K562 (cell line): ENCODE results near the gene HERC3. TPM values are rescaled to one million over a fixed set of nuclear protein-coding genes. Genes with fewer than 3 reads are reported as not detected.

Experiments used
- ATAC-seq: fragments of 200-7000 bp; cut with Tn5 transposase; 3 replicates; pipeline ENCODE4 v1.9.1; 2020; ENCODE audit warnings: moderate library complexity
- BruUV-seq: library from RNA; stranded (reverse); fragments of 400-500 nt; replicated peaks from 2 replicates; lab custom pipeline; 2021; lab: Mats Ljungman, UMichigan
- CTCF ChIA-PET: fragments of 300-600 bp; formaldehyde crosslinking; extraction: SDS; loops from one replicate; lab custom pipeline; 2021; ENCODE audit warnings: low intra/inter-chr PET ratio; lab: Yijun Ruan, JAX
- POLR2A ChIA-PET: fragments of 300-600, 350-650 bp; sonication (Branson Sonifier 250); formaldehyde crosslinking; extraction: SDS; loops from one replicate; lab custom pipeline; 2021; ENCODE audit warnings: antibody characterized with exemption, inconsistent platforms; lab: Yijun Ruan, JAX
- DNase-seq, 4 experiments: peaks; one replicate each; pipeline versions ENCODE4 v3.0.0 to v3.0.0-alpha.2; 2011 to 2018; ENCODE audit warnings: low spot score in 3 of 4, mixed read lengths in 3 of 4; ENCODE audit errors: extremely low read depth in 1 of 4
- FAIRE-seq: peaks from 2 replicates; lab custom pipeline; 2011; peaks lifted over from hg19 to GRCh38; lab: Jason Lieb, UNC
- H2AFZ ChIP-seq: 2 replicates; pipeline ENCODE4 v1.6.0; 2011; ENCODE audit warnings: low read depth, low read length, control low read depth, inconsistent platforms
- H3K27ac ChIP-seq: fragments of 200-600 bp; 3 replicates; pipeline ENCODE4 v1.8.0; 2011; ENCODE audit warnings: low read depth, mild to moderate bottlenecking, control low read depth, inconsistent platforms, low read length, moderate library complexity, mixed read lengths; ENCODE audit errors: extremely low read depth
- H3K27me3 ChIP-seq, 2 experiments: fragments of 300-600 bp in 1 of 2; 2 replicates in 1 of 2; 3 replicates in 1 of 2; pipeline versions ENCODE4 v1.6.0 to v1.8.0; 2011; ENCODE audit warnings: inconsistent platforms in 2 of 2, low read length in 2 of 2, mild to moderate bottlenecking in 1 of 2, mixed read lengths in 1 of 2, moderate library complexity in 1 of 2; ENCODE audit not compliant: control insufficient read depth in 2 of 2, insufficient read depth in 2 of 2
- H3K36me3 ChIP-seq: fragments of 300-600 bp; 3 replicates; pipeline ENCODE4 v1.8.0; 2011; ENCODE audit warnings: mild to moderate bottlenecking, low read length, inconsistent platforms; ENCODE audit not compliant: control insufficient read depth, insufficient read depth
- H3K4me1 ChIP-seq, 2 experiments: fragments of 200-600 bp in 1 of 2; replicated peaks in 1 of 2; 2 replicates in 1 of 2; 3 replicates in 1 of 2; pipeline versions ENCODE4 v1.5.1 to v1.8.0; 2011; ENCODE audit warnings: inconsistent platforms in 2 of 2, low read length in 2 of 2, mild to moderate bottlenecking in 1 of 2, mixed read lengths in 1 of 2, moderate library complexity in 1 of 2; ENCODE audit not compliant: control insufficient read depth in 2 of 2, insufficient read depth in 2 of 2
- H3K4me2 ChIP-seq: 2 replicates; pipeline ENCODE4 v1.6.1; 2011; ENCODE audit warnings: low read length, control low read depth, inconsistent platforms, mixed read lengths; ENCODE audit not compliant: insufficient read depth
- H3K4me3 ChIP-seq: fragments of 200-600 bp; sonication (generic), shearing (Covaris generic); 2 replicates; pipeline ENCODE4 v1.5.1; 2016; ENCODE audit warnings: control low read depth, inconsistent platforms
- H3K79me2 ChIP-seq: fragments of 200-600 bp; 3 replicates; pipeline ENCODE4 v1.8.0; 2011; ENCODE audit warnings: low read length, inconsistent platforms; ENCODE audit not compliant: control insufficient read depth, insufficient read depth
- H3K9ac ChIP-seq, 2 experiments: 2 replicates each; pipeline versions ENCODE4 v1.6.0 to v1.6.1; 2011; ENCODE audit warnings: low read depth in 2 of 2, low read length in 2 of 2, control low read depth in 1 of 2, inconsistent platforms in 1 of 2, mild to moderate bottlenecking in 1 of 2, mixed read lengths in 1 of 2; ENCODE audit not compliant: insufficient read depth in 1 of 2
- H3K9me1 ChIP-seq: one replicate; pipeline ENCODE4 v1.6.0; 2011; ENCODE audit warnings: inconsistent platforms, mild to moderate bottlenecking, low read length, moderate library complexity; ENCODE audit not compliant: control insufficient read depth, insufficient read depth
- H3K9me3 ChIP-seq: replicated peaks from 2 replicates; pipeline ENCODE4 v1.5.1; 2011; ENCODE audit warnings: low read depth, low read length, inconsistent platforms; ENCODE audit not compliant: control insufficient read depth, insufficient read depth
- H4K20me1 ChIP-seq: replicated peaks from 2 replicates; pipeline ENCODE4 v1.6.1; 2011; ENCODE audit warnings: low read length, inconsistent platforms, mixed read lengths; ENCODE audit not compliant: control insufficient read depth, insufficient read depth
- CBFB ChIP-seq: sonication (generic); formaldehyde crosslinking; IDR thresholded peaks from 2 replicates; pipeline ENCODE4 v1.4.0; 2020; ENCODE audit warnings: mild to moderate bottlenecking, missing genetic modification reagents
- CREB3L1 ChIP-seq: fragments of 450-650 bp; IDR thresholded peaks from 2 replicates; pipeline ENCODE4 v1.6.1; 2014; ENCODE audit warnings: low read depth, mild to moderate bottlenecking, moderate library complexity, borderline replicate concordance
- CSDE1 ChIP-seq, 2 experiments: fragments of 450-650 bp; IDR thresholded peaks; 2 replicates each; pipeline ENCODE4 v1.6.1; 2016; ENCODE audit warnings: mild to moderate bottlenecking in 1 of 2
- FOSL1 ChIP-seq: fragments of 200-800 bp; sonication (Bioruptor generic); conservative IDR thresholded peaks from 2 replicates; pipeline ENCODE4 v1.6.1; 2016; ENCODE audit warnings: missing genetic modification characterization, missing compliant biosample characterization
- HOMEZ ChIP-seq: fragments of 250-450 bp; sonication (Bioruptor Pico); IDR thresholded peaks from 2 replicates; pipeline ENCODE4 v1.4.0; 2020; ENCODE audit warnings: mild to moderate bottlenecking, moderate library complexity
- MCM3 ChIP-seq: fragments of 450-650 bp; IDR thresholded peaks from 2 replicates; pipeline ENCODE4 v1.6.1; 2016
- MCM7 ChIP-seq, 2 experiments: fragments of 450-650 bp; IDR thresholded peaks; 2 replicates each; pipeline ENCODE4 v1.6.1; 2016 to 2018
- MLLT1 ChIP-seq, 2 experiments: fragments of 450-650 bp; IDR thresholded peaks; 2 replicates each; pipeline ENCODE4 v1.6.1; 2016
- ZNF347 ChIP-seq: fragments of 450-650 bp; formaldehyde crosslinking; IDR thresholded peaks from 2 replicates; pipeline ENCODE4 v1.4.0; 2020; ENCODE audit warnings: low read depth, mild to moderate bottlenecking, moderate library complexity
- ZNF584 ChIP-seq: fragments of 200-800 bp; sonication (Bioruptor generic); IDR thresholded peaks from 2 replicates; pipeline ENCODE4 v1.6.1; 2016; ENCODE audit warnings: low read depth, mild to moderate bottlenecking, missing genetic modification characterization, missing compliant biosample characterization
- ZZZ3 ChIP-seq: fragments of 450-650 bp; IDR thresholded peaks from 2 replicates; pipeline ENCODE4 v1.6.1; 2016; ENCODE audit warnings: antibody characterized with exemption, mild to moderate bottlenecking, moderate library complexity
- WGBS: fragments of 100-300 bp; shearing (Covaris generic); methylation state at CpG from one replicate; pipeline ENCODE4 v1.1.6; 2016; ENCODE audit warnings: low coverage, mixed read lengths; ENCODE audit not compliant: insufficient coverage; ENCODE audit errors: missing lambda C conversion rate; 5-methylcytosine and 5-hydroxymethylcytosine counted together
- in situ Hi-C: fragments of 300-500 bp; cut with MboI; formaldehyde crosslinking; loops from 4 replicates; pipeline ENCODE4 v1.15.0; 2018; ENCODE audit warnings: inconsistent platforms, mixed read lengths
- intact Hi-C: fragments of 100-400 bp; cut with micrococcal nuclease; formaldehyde crosslinking; loops from 2 replicates; pipeline ENCODE4 v1.14.2; 2022
- polyA plus RNA-seq, 8 experiments: library from polyadenylated mRNA; depleted of rRNA in 4 of 8; stranded (reverse) in 5 of 8; unstranded in 3 of 8; fragments of >200 nt; fragmentation: Nextera tagmentation in 2 of 8; fragmentation: Illumina TruSeq in 1 of 8; extraction: Ambion mirVana in 2 of 8; extraction: Trizol in 1 of 8; gene quantifications; 2 replicates each; pipeline versions ENCODE4 v1.2.1 to v1.2.3, GENCODE V29; 2011 to 2014; ENCODE audit warnings: inconsistent platforms in 1 of 8, missing spikeins in 1 of 8
- total RNA-seq, 7 experiments: library from RNA; depleted of rRNA in 6 of 7; stranded (reverse); fragments of >200 nt in 6 of 7; fragmentation: Illumina TruSeq in 2 of 7; extraction: Trizol in 2 of 7; gene quantifications; 2 replicates each; pipeline versions ENCODE4 v1.2.1 to v1.2.3, GENCODE V29; 2011 to 2021; ENCODE audit warnings: low replicate concordance in 1 of 7
- TF ChIP-seq, protein P1 (sequence below): sonication (generic); formaldehyde crosslinking; IDR thresholded peaks from 2 replicates; pipeline ENCODE4 v1.8.0; 2023; ENCODE audit warnings: mild to moderate bottlenecking, missing genetic modification reagents
- TF ChIP-seq, protein P2 (sequence below), 2 experiments: fragments of 250-450 bp in 1 of 2; fragments of 450-650 bp in 1 of 2; sonication (Bioruptor Pico) in 1 of 2; IDR thresholded peaks; 2 replicates each; pipeline versions ENCODE4 v1.6.1 to v1.8.0; 2016 to 2021; ENCODE audit warnings: mild to moderate bottlenecking in 2 of 2, moderate library complexity in 2 of 2, missing compliant biosample characterization in 1 of 2, missing genetic modification characterization in 1 of 2

Gene HERC3
- total and polyA plus RNA-seq, 9 of the 15 experiments (the other 6 are each of a cell fraction or from before 2014, with no cell fraction given) = 1.8 to 13.1 (median 7.6) TPM

DNA sequence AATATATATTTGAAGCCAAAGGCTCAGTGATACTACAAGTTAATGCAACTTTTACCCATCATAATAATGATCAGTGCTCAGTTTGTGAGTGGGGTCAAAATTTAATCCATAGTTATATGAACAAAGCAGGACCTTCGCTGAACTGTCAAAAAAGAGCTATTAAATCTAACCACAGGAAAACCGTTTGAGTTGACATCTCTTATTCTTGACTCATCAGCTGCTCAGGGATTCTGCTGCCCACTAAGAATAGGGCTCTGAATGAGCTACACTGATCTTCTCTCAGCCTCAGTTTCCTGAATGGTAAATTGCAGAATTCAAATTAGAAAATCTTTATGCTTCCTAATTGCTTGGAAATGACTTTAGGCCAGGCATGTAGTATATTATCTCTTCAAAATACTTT lies 150.3 kb downstream of the HERC3 start:
- peaks cover 42% of the 10 kb centered on the region; the same call in 2 of the 3 replicates for H3K36me3 ChIP-seq
- no peak overlapping the region for H2AFZ ChIP-seq
- H3K27me3 ChIP-seq = no peaks in the 10 kb centered on the region
- in situ Hi-C loops (no loop called here), intact Hi-C loops (no loop called here)
- 30% methylated on average over 2 of the region's 2 CpGs for WGBS
- H3K4me1 ChIP-seq = no peaks in the 10 kb centered on the region
- DNase-seq (no peak), ATAC-seq (no peak), FAIRE-seq (no peak)
- H3K27ac ChIP-seq = no peak overlapping the region
- H3K79me2 ChIP-seq = no peaks in the 10 kb centered on the region
- H4K20me1 ChIP-seq = no peaks in the 10 kb centered on the region
- no peaks in the 10 kb centered on the region for H3K9me1 ChIP-seq
- ChIA-PET POLR2A (interaction anchor here (0.7 kb wide), 1 partner anchor 215 kb away, joined by 3 read pairs; no protein-coding TSS in a partner anchor), CTCF (no interaction called here)
- TF ChIP-seq CSDE1 (IDR thresholded peaks at IDR 0.05) (no peak), CREB3L1 (no peak), ZZZ3 (no peak), HOMEZ (no peak), ZNF347 (CRISPR knock-in tag) (no peak), MLLT1 (IDR thresholded peaks at IDR 0.05) (no peak), CBFB (CRISPR knock-in tag) (no peak), MCM3 (no peak), ZNF584 (no peak), FOSL1 (no peak), MCM7 (IDR thresholded peaks at IDR 0.05) (no peak)
- TF ChIP-seq, protein P1, sequence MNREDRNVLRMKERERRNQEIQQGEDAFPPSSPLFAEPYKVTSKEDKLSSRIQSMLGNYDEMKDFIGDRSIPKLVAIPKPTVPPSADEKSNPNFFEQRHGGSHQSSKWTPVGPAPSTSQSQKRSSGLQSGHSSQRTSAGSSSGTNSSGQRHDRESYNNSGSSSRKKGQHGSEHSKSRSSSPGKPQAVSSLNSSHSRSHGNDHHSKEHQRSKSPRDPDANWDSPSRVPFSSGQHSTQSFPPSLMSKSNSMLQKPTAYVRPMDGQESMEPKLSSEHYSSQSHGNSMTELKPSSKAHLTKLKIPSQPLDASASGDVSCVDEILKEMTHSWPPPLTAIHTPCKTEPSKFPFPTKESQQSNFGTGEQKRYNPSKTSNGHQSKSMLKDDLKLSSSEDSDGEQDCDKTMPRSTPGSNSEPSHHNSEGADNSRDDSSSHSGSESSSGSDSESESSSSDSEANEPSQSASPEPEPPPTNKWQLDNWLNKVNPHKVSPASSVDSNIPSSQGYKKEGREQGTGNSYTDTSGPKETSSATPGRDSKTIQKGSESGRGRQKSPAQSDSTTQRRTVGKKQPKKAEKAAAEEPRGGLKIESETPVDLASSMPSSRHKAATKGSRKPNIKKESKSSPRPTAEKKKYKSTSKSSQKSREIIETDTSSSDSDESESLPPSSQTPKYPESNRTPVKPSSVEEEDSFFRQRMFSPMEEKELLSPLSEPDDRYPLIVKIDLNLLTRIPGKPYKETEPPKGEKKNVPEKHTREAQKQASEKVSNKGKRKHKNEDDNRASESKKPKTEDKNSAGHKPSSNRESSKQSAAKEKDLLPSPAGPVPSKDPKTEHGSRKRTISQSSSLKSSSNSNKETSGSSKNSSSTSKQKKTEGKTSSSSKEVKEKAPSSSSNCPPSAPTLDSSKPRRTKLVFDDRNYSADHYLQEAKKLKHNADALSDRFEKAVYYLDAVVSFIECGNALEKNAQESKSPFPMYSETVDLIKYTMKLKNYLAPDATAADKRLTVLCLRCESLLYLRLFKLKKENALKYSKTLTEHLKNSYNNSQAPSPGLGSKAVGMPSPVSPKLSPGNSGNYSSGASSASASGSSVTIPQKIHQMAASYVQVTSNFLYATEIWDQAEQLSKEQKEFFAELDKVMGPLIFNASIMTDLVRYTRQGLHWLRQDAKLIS (CRISPR knock-in tag) = no peak
- TF ChIP-seq, protein P2, sequence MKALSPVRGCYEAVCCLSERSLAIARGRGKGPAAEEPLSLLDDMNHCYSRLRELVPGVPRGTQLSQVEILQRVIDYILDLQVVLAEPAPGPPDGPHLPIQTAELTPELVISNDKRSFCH (CRISPR knock-in tag; IDR thresholded peaks at IDR 0.05) = no peak
- TF ChIP-seq, protein P2 (tag; IDR thresholded peaks at IDR 0.05) = no peak
- H3K9ac ChIP-seq = no peak overlapping the region
- no peak overlapping the region for H3K4me3 ChIP-seq
- H3K4me2 ChIP-seq = no peak overlapping the region
- H3K9me3 ChIP-seq = no peaks in the 10 kb centered on the region
- no TSS peak for BruUV-seq
